Measurements from ENCODE around the gene DCBLD1. TPM values are rescaled to one million over a fixed set of nuclear protein-coding genes. Genes with fewer than 3 reads are reported as not detected.

The DCBLD1 gene
- total RNA-seq, 1 experiment from 2014 or later: 19.5 TPM

DNA sequence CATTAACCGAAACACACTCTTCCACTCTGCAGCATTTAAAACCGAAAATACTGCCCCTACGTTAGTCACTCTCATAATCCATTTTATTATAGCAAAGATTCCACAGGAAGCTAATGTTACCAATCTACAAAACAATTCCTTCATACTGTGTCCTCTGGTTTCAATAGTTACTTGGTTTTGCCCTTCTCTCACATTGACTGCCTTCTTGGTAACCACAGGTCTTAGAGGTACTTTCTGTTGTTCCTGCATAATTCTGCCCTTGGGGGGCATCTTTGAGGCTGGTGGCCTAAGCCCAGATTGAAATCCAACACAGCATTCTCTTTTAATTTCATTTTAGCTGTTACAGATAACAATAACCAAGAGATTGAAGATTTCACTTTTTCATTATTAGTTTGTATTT is 9.8 kb upstream of the DCBLD1 start:
- Histone ChIP-seq H3K27ac (ENCODE audit: low read depth, low read length) (no peak overlapping the region), H3K4me2 (ENCODE audit: low read length) (no peak overlapping the region), H3K9me2 (ENCODE audit: insufficient read depth) (no peaks in the 10 kb centered on the region), H3K27me3 (ENCODE audit: insufficient read depth, low read length) (no peaks in the 10 kb centered on the region), H2AFZ (ENCODE audit: low read depth, low read length, poor library complexity, severe bottlenecking) (no peak overlapping the region), H4K20me1 (ENCODE audit: insufficient read depth) (no peaks in the 10 kb centered on the region), H3K36me3 (ENCODE audit: control insufficient read depth in 1 of 2, insufficient read depth in 2 of 2, low read length in 2 of 2) (no peaks in the 10 kb centered on the region), H3K4me3 (replicated peaks in 1 of 2; ENCODE audit: low read depth in 1 of 2, low read length in 2 of 2) (no peak overlapping the region), H3K4me1 (ENCODE audit: control insufficient read depth in 1 of 2, insufficient read depth in 2 of 2, low read length in 2 of 2) (no peaks in the 10 kb centered on the region), H3K79me2 (ENCODE audit: insufficient read depth, low read length) (no peaks in the 10 kb centered on the region), H3K9me3 (ENCODE audit: control insufficient read depth in 1 of 2, insufficient read depth in 1 of 2, low read depth in 1 of 2, low read length in 2 of 2) (no peaks in the 10 kb centered on the region), H3K9ac (ENCODE audit: low read length) (no peak overlapping the region)
- ChIA-PET CTCF (interaction anchor here (1.2 kb wide), 1 partner anchor 16 kb away, joined by 3 read pairs; no protein-coding TSS in a partner anchor), POLR2A (no interaction called here), RAD21 (ENCODE audit: low non-redundant PET in 1 of 2, low total read pairs in 2 of 2, uncharacterized antibody in 2 of 2, unreplicated experiment in 2 of 2) (no interaction called here)
- intact Hi-C loops (cut with micrococcal nuclease): no loop called here
- DNase-seq (ENCODE audit: low read depth, low spot score) (no peak), ATAC-seq (no peak)
- no peak for TF ChIP-seq JUND (IDR thresholded peaks at IDR 0.05)
- no peak for TF ChIP-seq CBX3 (IDR thresholded peaks at IDR 0.05; ENCODE audit: low read depth)
- no peak for TF ChIP-seq POLR2AphosphoS5 (IDR thresholded peaks at IDR 0.05; ENCODE audit: low read depth, low read length)
- TF ChIP-seq TCF7L2 (IDR thresholded peaks at IDR 0.05; ENCODE audit: borderline replicate concordance, extremely low read depth, insufficient read depth, insufficient read length): no peak
- no peak for TF ChIP-seq FOSL1 (IDR thresholded peaks at IDR 0.05; ENCODE audit: low read depth)
- TF ChIP-seq EZH2phosphoT487 (IDR thresholded peaks at IDR 0.05; ENCODE audit: borderline replicate concordance): no peak
- TF ChIP-seq ZFX (IDR thresholded peaks at IDR 0.05): no peak
- TF ChIP-seq YY1 (IDR thresholded peaks at IDR 0.05; ENCODE audit: extremely low read depth, insufficient replicate concordance, low read depth, low read length): no peak
- TF ChIP-seq POLR2A (IDR thresholded peaks at IDR 0.05; ENCODE audit: borderline replicate concordance, extremely low read depth, insufficient read depth, insufficient read length): no peak
- TF ChIP-seq, protein P1, sequence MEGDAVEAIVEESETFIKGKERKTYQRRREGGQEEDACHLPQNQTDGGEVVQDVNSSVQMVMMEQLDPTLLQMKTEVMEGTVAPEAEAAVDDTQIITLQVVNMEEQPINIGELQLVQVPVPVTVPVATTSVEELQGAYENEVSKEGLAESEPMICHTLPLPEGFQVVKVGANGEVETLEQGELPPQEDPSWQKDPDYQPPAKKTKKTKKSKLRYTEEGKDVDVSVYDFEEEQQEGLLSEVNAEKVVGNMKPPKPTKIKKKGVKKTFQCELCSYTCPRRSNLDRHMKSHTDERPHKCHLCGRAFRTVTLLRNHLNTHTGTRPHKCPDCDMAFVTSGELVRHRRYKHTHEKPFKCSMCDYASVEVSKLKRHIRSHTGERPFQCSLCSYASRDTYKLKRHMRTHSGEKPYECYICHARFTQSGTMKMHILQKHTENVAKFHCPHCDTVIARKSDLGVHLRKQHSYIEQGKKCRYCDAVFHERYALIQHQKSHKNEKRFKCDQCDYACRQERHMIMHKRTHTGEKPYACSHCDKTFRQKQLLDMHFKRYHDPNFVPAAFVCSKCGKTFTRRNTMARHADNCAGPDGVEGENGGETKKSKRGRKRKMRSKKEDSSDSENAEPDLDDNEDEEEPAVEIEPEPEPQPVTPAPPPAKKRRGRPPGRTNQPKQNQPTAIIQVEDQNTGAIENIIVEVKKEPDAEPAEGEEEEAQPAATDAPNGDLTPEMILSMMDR (IDR thresholded peaks at IDR 0.05 in 2 of 3, conservative IDR thresholded peaks at IDR 0.05 in 1 of 3; ENCODE audit: borderline replicate concordance in 1 of 3, insufficient read depth in 1 of 3, low read depth in 2 of 3, low read length in 2 of 3): no peak
- TF ChIP-seq EGR1 (IDR thresholded peaks at IDR 0.05; ENCODE audit: low read depth): no peak
- no TSS peak for BruUV-seq (replicated peaks)
